Mesenchymal stem cell (in vitro differentiated cells and primary cell): ENCODE measurements around the gene MUSTN1.

Source experiments
- DNase-seq: peaks from one replicate; pipeline ENCODE4 v3.0.0-alpha.2; 2013
- H2AFZ ChIP-seq: one replicate; pipeline ENCODE4 v1.6.1; 2013; ENCODE audit warnings: low read depth, mild to moderate bottlenecking, control low read depth, inconsistent platforms, low read length, moderate library complexity
- H2AK5ac ChIP-seq: 2 replicates; pipeline ENCODE4 v1.6.1; 2013; ENCODE audit warnings: low read length, moderate library complexity, mild to moderate bottlenecking, inconsistent platforms; ENCODE audit not compliant: severe bottlenecking
- H2BK120ac ChIP-seq: one replicate; pipeline ENCODE4 v1.6.1; 2013; ENCODE audit warnings: low read depth, mild to moderate bottlenecking, inconsistent platforms, low read length, moderate library complexity
- H2BK12ac ChIP-seq, 2 experiments: one replicate each; pipeline ENCODE4 v1.6.1; 2013; ENCODE audit warnings: inconsistent platforms in 2 of 2, low read length in 2 of 2, mild to moderate bottlenecking in 2 of 2, moderate library complexity in 2 of 2, control low read depth in 1 of 2
- H2BK15ac ChIP-seq: one replicate; pipeline ENCODE4 v1.6.1; 2013; ENCODE audit warnings: mild to moderate bottlenecking, low read depth, inconsistent platforms; ENCODE audit not compliant: poor library complexity, severe bottlenecking
- H2BK5ac ChIP-seq: 2 replicates; pipeline ENCODE4 v1.6.1; 2013; ENCODE audit warnings: low read depth, mild to moderate bottlenecking, low read length, control low read depth, inconsistent platforms; ENCODE audit not compliant: poor library complexity, severe bottlenecking
- H3K14ac ChIP-seq, 2 experiments: one replicate each; pipeline ENCODE4 v1.6.1; 2013; ENCODE audit warnings: inconsistent platforms in 2 of 2, low read length in 2 of 2, control low read depth in 1 of 2, mild to moderate bottlenecking in 1 of 2, moderate library complexity in 1 of 2
- H3K18ac ChIP-seq, 2 experiments: one replicate each; pipeline ENCODE4 v1.6.1; 2013; ENCODE audit warnings: inconsistent platforms in 2 of 2, low read length in 2 of 2, control low read depth in 1 of 2, low read depth in 1 of 2, mild to moderate bottlenecking in 1 of 2
- H3K23ac ChIP-seq, 2 experiments: one replicate each; pipeline ENCODE4 v1.6.1; 2013; ENCODE audit warnings: inconsistent platforms in 2 of 2, low read length in 2 of 2, mild to moderate bottlenecking in 2 of 2, moderate library complexity in 2 of 2, control low read depth in 1 of 2
- H3K27ac ChIP-seq: 2 replicates; pipeline ENCODE4 v1.5.1; 2013; ENCODE audit warnings: mild to moderate bottlenecking, moderate library complexity, low read length, control low read depth, inconsistent platforms; ENCODE audit not compliant: poor library complexity, severe bottlenecking
- H3K27me3 ChIP-seq, 2 experiments: 2 replicates each; pipeline versions ENCODE4 v1.6.1 to v1.7.0; 2013; ENCODE audit warnings: low read length in 2 of 2, mild to moderate bottlenecking in 2 of 2, moderate library complexity in 2 of 2, control low read depth in 1 of 2, inconsistent platforms in 1 of 2; ENCODE audit not compliant: control insufficient read depth in 1 of 2, insufficient read depth in 1 of 2
- H3K36me3 ChIP-seq, 2 experiments: 2 replicates each; pipeline versions ENCODE4 v1.6.1 to v1.7.0; 2013; ENCODE audit warnings: low read length in 2 of 2, control low read depth in 1 of 2, inconsistent platforms in 1 of 2, low read depth in 1 of 2, mild to moderate bottlenecking in 1 of 2; ENCODE audit not compliant: insufficient read depth in 2 of 2, control insufficient read depth in 1 of 2
- H3K4ac ChIP-seq, 2 experiments: one replicate each; pipeline ENCODE4 v1.6.1; 2013; ENCODE audit warnings: inconsistent platforms in 2 of 2, low read length in 2 of 2, mild to moderate bottlenecking in 2 of 2, moderate library complexity in 2 of 2, control low read depth in 1 of 2, low read depth in 1 of 2
- H3K4me1 ChIP-seq: 2 replicates; pipeline ENCODE4 v1.6.1; 2013; ENCODE audit warnings: low read depth, low read length, control low read depth; ENCODE audit not compliant: control insufficient read depth, insufficient read depth
- H3K4me2 ChIP-seq: 2 replicates; pipeline ENCODE4 v1.6.1; 2013; ENCODE audit warnings: low read length, mild to moderate bottlenecking, inconsistent platforms; ENCODE audit not compliant: poor library complexity, severe bottlenecking
- H3K4me3 ChIP-seq, 2 experiments: 2 replicates each; pipeline versions ENCODE4 v1.5.1 to v1.7.0; 2013; ENCODE audit warnings: low read length in 2 of 2, mild to moderate bottlenecking in 2 of 2, control low read depth in 1 of 2, low read depth in 1 of 2; ENCODE audit not compliant: insufficient read depth in 1 of 2
- H3K79me1 ChIP-seq: replicated peaks from 2 replicates; pipeline ENCODE4 v1.6.1; 2013; ENCODE audit warnings: mild to moderate bottlenecking, control low read depth, low read length, inconsistent platforms; ENCODE audit not compliant: poor library complexity, severe bottlenecking
- H3K9ac ChIP-seq: 2 replicates; pipeline ENCODE4 v1.7.0; 2013; ENCODE audit warnings: mild to moderate bottlenecking, low read length, moderate library complexity
- H3K9me3 ChIP-seq: 2 replicates; pipeline ENCODE4 v1.7.0; 2013; ENCODE audit warnings: mild to moderate bottlenecking, low read length; ENCODE audit not compliant: control insufficient read depth
- H4K8ac ChIP-seq: one replicate; pipeline ENCODE4 v1.6.1; 2013; ENCODE audit warnings: inconsistent platforms, mild to moderate bottlenecking, low read length, moderate library complexity
- H4K91ac ChIP-seq: one replicate; pipeline ENCODE4 v1.6.1; 2013; ENCODE audit warnings: mild to moderate bottlenecking, low read length, inconsistent platforms
- WGBS: methylation state at CpG from one replicate; pipeline ENCODE4 v1.1.7; 2013; ENCODE audit warnings: mixed read lengths; 5-methylcytosine and 5-hydroxymethylcytosine counted together

The MUSTN1 gene

DNA sequence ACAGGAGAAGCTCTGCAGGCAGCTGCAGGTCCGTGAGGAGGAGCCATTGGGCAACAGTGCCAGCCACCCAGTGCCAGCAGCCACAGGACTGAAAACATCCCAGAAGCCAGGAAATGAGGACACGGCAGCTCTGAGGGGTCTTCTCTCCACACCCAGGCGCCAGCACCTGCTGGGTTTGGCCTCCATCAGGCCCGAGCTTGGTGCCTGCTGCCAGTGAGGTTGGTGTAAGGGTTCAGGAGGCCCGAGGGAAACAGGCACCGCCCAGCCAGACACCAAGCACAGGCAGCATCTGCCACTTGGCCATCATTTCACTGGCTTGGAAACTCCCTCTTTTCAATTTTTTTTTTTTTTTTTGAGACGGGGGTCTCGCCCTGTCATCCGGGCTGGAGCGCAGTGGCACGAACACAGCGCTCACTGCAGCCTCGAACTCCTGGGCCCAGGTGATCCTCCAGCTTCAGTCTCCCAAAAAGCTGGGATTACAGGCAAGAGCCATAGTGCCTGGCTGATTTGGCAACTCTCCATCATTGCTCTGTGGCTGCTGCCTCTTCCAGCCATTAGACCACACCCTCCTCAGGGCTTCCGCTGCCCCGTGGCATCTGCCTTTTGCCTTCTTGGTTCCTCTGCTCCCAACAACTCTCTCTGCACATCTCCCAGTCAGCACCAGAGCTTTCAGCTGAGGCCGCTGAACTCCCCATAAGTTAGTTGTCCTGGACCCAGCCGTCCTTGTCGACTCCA, 41.7 kb downstream of the MUSTN1 start:
- H3K27ac ChIP-seq: no peak overlapping the region
- H3K4me1 ChIP-seq: peaks cover 3% of the 10 kb centered on the region
- no peak for DNase-seq
- H3K18ac ChIP-seq: no peak overlapping the region
- H3K9me3 ChIP-seq: no peaks in the 10 kb centered on the region
- H3K14ac ChIP-seq: no peak overlapping the region
- H3K23ac ChIP-seq: no peak overlapping the region
- no peak overlapping the region for H2BK5ac ChIP-seq
- H2BK12ac ChIP-seq: no peak overlapping the region
- H3K4me2 ChIP-seq: no peak overlapping the region
- H3K27me3 ChIP-seq: peaks cover 8 to 42% of the 10 kb centered on the region in 2 experiments
- no peak overlapping the region for H2BK15ac ChIP-seq
- H3K79me1 ChIP-seq: no peaks in the 10 kb centered on the region
- H3K9ac ChIP-seq: no peak overlapping the region
- 77% methylated on average over 18 of the region's 18 CpGs for WGBS
- no peak overlapping the region for H3K4me3 ChIP-seq
- no peak overlapping the region for H4K8ac ChIP-seq
- H2AK5ac ChIP-seq: no peak overlapping the region
- H4K91ac ChIP-seq: no peak overlapping the region
- H2AFZ ChIP-seq: no peak overlapping the region
- H3K36me3 ChIP-seq: peaks cover 0 to 5% of the 10 kb centered on the region in 2 experiments
- no peak overlapping the region for H2BK120ac ChIP-seq
- H3K4ac ChIP-seq: no peak overlapping the region

DNA sequence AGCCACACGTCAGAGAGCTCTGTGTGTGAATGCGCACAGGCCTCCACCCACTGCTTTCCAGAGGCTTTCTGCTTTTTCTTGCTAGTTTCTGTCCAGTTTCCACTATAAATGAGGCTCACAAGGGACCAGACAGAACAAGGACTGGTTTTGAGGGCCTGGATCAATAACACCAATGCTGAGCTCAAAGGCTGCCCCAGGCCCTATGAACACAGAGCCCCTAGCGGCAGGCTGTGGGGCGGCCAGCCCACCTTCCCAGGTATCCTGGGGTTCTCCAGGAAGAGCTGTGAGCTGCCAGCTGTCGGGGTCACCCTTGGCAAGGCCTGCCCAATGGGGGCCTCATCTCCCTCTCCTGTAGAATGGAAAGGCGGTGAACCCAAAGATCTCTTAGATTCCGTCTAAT, 42.4 kb downstream of the MUSTN1 start:
- Histone ChIP-seq H2BK12ac (no peak overlapping the region), H3K9me3 (no peaks in the 10 kb centered on the region), H2BK15ac (no peak overlapping the region), H3K4me3 (no peak overlapping the region), H2BK5ac (no peak overlapping the region), H3K9ac (no peak overlapping the region), H3K14ac (no peak overlapping the region), H2AFZ (no peak overlapping the region), H3K4me2 (no peak overlapping the region), H2AK5ac (no peak overlapping the region), H2BK120ac (no peak overlapping the region), H3K4ac (no peak overlapping the region), H3K4me1 (peaks cover 3% of the 10 kb centered on the region), H3K79me1 (no peaks in the 10 kb centered on the region), H4K8ac (no peak overlapping the region), H3K27ac (no peak overlapping the region), H3K18ac (no peak overlapping the region), H4K91ac (no peak overlapping the region), H3K23ac (no peak overlapping the region), H3K36me3 (peaks cover 0 to 5% of the 10 kb centered on the region in 2 experiments), H3K27me3 (peaks cover 11 to 46% of the 10 kb centered on the region in 2 experiments)
- DNase-seq: no peak
- WGBS: 78% methylated on average over 7 of the region's 7 CpGs

DNA sequence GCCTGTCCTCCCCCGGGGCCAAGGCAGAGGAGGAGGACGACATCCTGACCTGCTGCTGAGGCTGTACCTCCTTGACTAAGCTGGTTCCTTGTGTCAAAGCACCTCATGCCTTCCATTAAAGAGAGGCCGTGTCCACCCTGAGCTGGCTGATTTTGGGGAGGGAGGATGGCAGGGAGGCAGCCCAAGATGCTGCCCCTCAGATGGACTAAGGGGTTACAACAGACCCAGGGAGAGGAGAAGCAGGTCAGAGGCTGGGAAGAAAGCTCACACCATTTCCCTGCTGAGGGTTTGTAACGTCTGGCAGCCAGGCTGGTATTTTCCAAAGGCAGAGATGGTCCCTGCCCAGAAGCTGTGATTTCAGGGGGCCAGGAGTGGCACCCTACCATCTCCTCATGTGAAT, 42.9 kb downstream of the MUSTN1 start:
- H2AFZ ChIP-seq: no peak overlapping the region
- no peak overlapping the region for H3K23ac ChIP-seq
- no peak for DNase-seq
- no peak overlapping the region for H3K4me3 ChIP-seq
- H3K27me3 ChIP-seq: peaks cover 15 to 46% of the 10 kb centered on the region in 2 experiments
- no peak overlapping the region for H3K14ac ChIP-seq
- no peak overlapping the region for H2BK12ac ChIP-seq
- peaks cover 3% of the 10 kb centered on the region for H3K4me1 ChIP-seq
- H3K36me3 ChIP-seq: peaks cover 0 to 5% of the 10 kb centered on the region in 2 experiments
- H2BK15ac ChIP-seq: no peak overlapping the region
- no peak overlapping the region for H3K4ac ChIP-seq
- no peak overlapping the region for H3K9ac ChIP-seq
- H3K79me1 ChIP-seq: no peaks in the 10 kb centered on the region
- H2BK5ac ChIP-seq: no peak overlapping the region
- H3K9me3 ChIP-seq: no peaks in the 10 kb centered on the region
- no peak overlapping the region for H4K8ac ChIP-seq
- 72% methylated on average over 4 of the region's 4 CpGs for WGBS
- H3K4me2 ChIP-seq: no peak overlapping the region
- H3K18ac ChIP-seq: no peak overlapping the region
- no peak overlapping the region for H3K27ac ChIP-seq
- no peak overlapping the region for H2BK120ac ChIP-seq
- H2AK5ac ChIP-seq: no peak overlapping the region
- H4K91ac ChIP-seq: no peak overlapping the region

DNA sequence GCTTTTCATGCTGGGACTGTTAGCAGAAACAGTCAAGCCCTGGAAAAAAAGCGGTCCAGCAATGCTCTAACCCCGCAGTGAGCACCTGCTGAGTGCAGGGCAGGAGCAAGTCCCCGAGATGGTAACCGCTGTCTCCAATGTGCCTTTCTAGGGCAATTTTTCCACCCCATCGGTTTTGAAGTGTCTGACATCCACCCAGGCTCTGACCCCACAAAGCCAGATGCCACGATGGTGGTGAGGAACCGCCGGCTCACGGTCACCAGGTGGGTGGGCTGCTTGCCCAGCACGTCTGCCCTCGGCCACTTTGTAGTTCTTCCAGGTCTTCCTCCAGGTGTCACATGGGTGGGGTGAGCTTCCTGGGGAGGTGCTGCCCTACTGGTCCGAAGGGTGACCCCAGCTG, 43.5 kb downstream of the MUSTN1 start:
- Histone ChIP-seq H3K4me3 (no peak overlapping the region), H3K14ac (no peak overlapping the region), H3K9me3 (no peaks in the 10 kb centered on the region), H2BK5ac (no peak overlapping the region), H3K36me3 (peaks cover 0 to 5% of the 10 kb centered on the region in 2 experiments), H2BK12ac (no peak overlapping the region), H3K4me1 (peaks cover 3% of the 10 kb centered on the region), H4K91ac (no peak overlapping the region), H2BK15ac (no peak overlapping the region), H2AK5ac (no peak overlapping the region), H2AFZ (no peak overlapping the region), H3K27me3 (peaks cover 15 to 49% of the 10 kb centered on the region in 2 experiments), H3K9ac (no peak overlapping the region), H3K79me1 (no peaks in the 10 kb centered on the region), H3K4me2 (no peak overlapping the region), H3K23ac (no peak overlapping the region), H3K18ac (no peak overlapping the region), H2BK120ac (no peak overlapping the region), H4K8ac (no peak overlapping the region), H3K4ac (no peak overlapping the region), H3K27ac (no peak overlapping the region)
- DNase-seq: no peak
- WGBS: 87% methylated on average over 12 of the region's 12 CpGs
